NT2/D1 (cell line): ENCODE results near the gene ST6GALNAC6.

Experiments used
- DNase-seq: peaks from one replicate; pipeline ENCODE4 v3.0.0-alpha.2; 2011; ENCODE audit warnings: low read depth, low spot score
- H3K27me3 ChIP-seq: 2 replicates; pipeline ENCODE4 v1.6.0; 2011; ENCODE audit warnings: mild to moderate bottlenecking; ENCODE audit not compliant: insufficient read length, insufficient read depth
- H3K36me3 ChIP-seq: 2 replicates; pipeline ENCODE4 v1.6.1; 2011; ENCODE audit warnings: mild to moderate bottlenecking, low read length, mixed read lengths; ENCODE audit not compliant: insufficient read depth, insufficient read length
- H3K4me1 ChIP-seq: 2 replicates; pipeline ENCODE4 v1.5.1; 2011; ENCODE audit not compliant: insufficient read depth, insufficient read length
- H3K4me3 ChIP-seq: 2 replicates; pipeline ENCODE4 v1.5.1; 2011; ENCODE audit warnings: low read depth; ENCODE audit not compliant: insufficient read length
- H3K9ac ChIP-seq: 2 replicates; pipeline ENCODE4 v1.6.0; 2011; ENCODE audit warnings: low read depth; ENCODE audit not compliant: insufficient read length
- H3K9me3 ChIP-seq: 2 replicates; pipeline ENCODE4 v1.5.1; 2011; ENCODE audit warnings: mild to moderate bottlenecking, low read length; ENCODE audit not compliant: insufficient read depth
- SUZ12 ChIP-seq: IDR thresholded peaks from 2 replicates; pipeline ENCODE4 v1.6.1; 2011; ENCODE audit not compliant: insufficient read length, insufficient read depth; ENCODE audit errors: extremely low read depth
- YY1 ChIP-seq: IDR thresholded peaks from 2 replicates; pipeline ENCODE4 v1.6.1; 2011; ENCODE audit not compliant: insufficient read length, insufficient read depth
- ZNF274 ChIP-seq: IDR thresholded peaks from 2 replicates; pipeline ENCODE4 v1.6.1; 2011; ENCODE audit warnings: mild to moderate bottlenecking, low read depth, low read length

Gene ST6GALNAC6

GRCh38 chr9:127930231-127931091 is 31.1 kb upstream of the ST6GALNAC6 start, which contains the start of gene PIP5KL1:
Gene PIP5KL1, minus strand, starts transcription at chr9:127930777. Its CDS starts 25 bp downstream, at chr9:127930752.
- DNase-seq: peak; percentile 74
- Histone ChIP-seq H3K9ac (peak within 1 kb of the TSS; percentile 62), H3K36me3 (peaks cover 13% of the 10 kb centered on the region), H3K27me3 (peaks cover 42% of the 10 kb centered on the region), H3K9me3 (no peaks in the 10 kb centered on the region), H3K4me3 (peak within 1 kb of the TSS; percentile 27), H3K4me1 (peaks cover 38% of the 10 kb centered on the region)
- no peak for TF ChIP-seq YY1

- H3K9me3 ChIP-seq: no peaks in the 10 kb centered on the region
- TF ChIP-seq YY1 (no peak), ZNF274 (no peak), SUZ12 (no peak)
- no peak for DNase-seq
- peaks cover 4% of the 10 kb centered on the region for H3K36me3 ChIP-seq
- H3K9ac ChIP-seq: no peak overlapping the region
- peaks cover 40% of the 10 kb centered on the region for H3K4me1 ChIP-seq
- no peak overlapping the region for H3K4me3 ChIP-seq
- peaks cover 48% of the 10 kb centered on the region for H3K27me3 ChIP-seq
Measured at GRCh38 chr9:127929625-127929979, 30.2 kb upstream of the ST6GALNAC6 start.

- Histone ChIP-seq H3K9me3 (no peaks in the 10 kb centered on the region), H3K4me3 (no peak overlapping the region), H3K9ac (peak overlapping the region; percentile 78), H3K27me3 (peaks cover 48% of the 10 kb centered on the region), H3K4me1 (peaks cover 38% of the 10 kb centered on the region), H3K36me3 (no peaks in the 10 kb centered on the region)
- DNase-seq: no peak
- TF ChIP-seq SUZ12 (no peak), YY1 (no peak), ZNF274 (no peak)
Measured at GRCh38 chr9:127928676-127929624, 29.5 kb upstream of the ST6GALNAC6 start.

- no peak for DNase-seq
- H3K27me3 ChIP-seq: peaks cover 49% of the 10 kb centered on the region
Measured at GRCh38 chr9:127927988-127928675, 28.7 kb upstream of the ST6GALNAC6 start.

GRCh38 chr9:127927201-127927987 is 28.0 kb upstream of the ST6GALNAC6 start:
- Histone ChIP-seq H3K9me3 (no peaks in the 10 kb centered on the region), H3K4me3 (peak overlapping the region; percentile 68), H3K4me1 (peaks cover 38% of the 10 kb centered on the region), H3K9ac (peak overlapping the region; percentile 78), H3K27me3 (peaks cover 54% of the 10 kb centered on the region), H3K36me3 (no peaks in the 10 kb centered on the region)
- TF ChIP-seq ZNF274 (no peak), SUZ12 (no peak), YY1 (no peak)
- DNase-seq: peak; percentile 54

More at GRCh38 chr9:127927988-127928675, 28.7 kb upstream of the ST6GALNAC6 start:
- TF ChIP-seq SUZ12 (no peak), ZNF274 (no peak)
- no peaks in the 10 kb centered on the region for H3K36me3 ChIP-seq
- H3K9me3 ChIP-seq: no peaks in the 10 kb centered on the region
- H3K4me1 ChIP-seq: peaks cover 38% of the 10 kb centered on the region
- H3K4me3 ChIP-seq: peak overlapping the region; percentile 33
- H3K9ac ChIP-seq: peak overlapping the region; percentile 78

- DNase-seq: no peak
- Histone ChIP-seq H3K9me3 (no peaks in the 10 kb centered on the region), H3K27me3 (peaks cover 59% of the 10 kb centered on the region), H3K4me3 (peak overlapping the region; percentile 68), H3K4me1 (peaks cover 38% of the 10 kb centered on the region), H3K36me3 (no peaks in the 10 kb centered on the region), H3K9ac (peak overlapping the region; percentile 70)
- no peak for TF ChIP-seq ZNF274
- TF ChIP-seq YY1: no peak
- TF ChIP-seq SUZ12: no peak
Measured at GRCh38 chr9:127926906-127927200, 27.4 kb upstream of the ST6GALNAC6 start.
